ENCODE measurements around the gene UQCC3. TPM values are rescaled to one million over a fixed set of nuclear protein-coding genes. Genes with fewer than 3 reads are reported as not detected.

Gene UQCC3
- total and polyA plus RNA-seq, 2 of the 13 experiments (the other 11 are each of a cell fraction or from before 2014, with no cell fraction given), result 7.7 to 16.0 TPM

DNA sequence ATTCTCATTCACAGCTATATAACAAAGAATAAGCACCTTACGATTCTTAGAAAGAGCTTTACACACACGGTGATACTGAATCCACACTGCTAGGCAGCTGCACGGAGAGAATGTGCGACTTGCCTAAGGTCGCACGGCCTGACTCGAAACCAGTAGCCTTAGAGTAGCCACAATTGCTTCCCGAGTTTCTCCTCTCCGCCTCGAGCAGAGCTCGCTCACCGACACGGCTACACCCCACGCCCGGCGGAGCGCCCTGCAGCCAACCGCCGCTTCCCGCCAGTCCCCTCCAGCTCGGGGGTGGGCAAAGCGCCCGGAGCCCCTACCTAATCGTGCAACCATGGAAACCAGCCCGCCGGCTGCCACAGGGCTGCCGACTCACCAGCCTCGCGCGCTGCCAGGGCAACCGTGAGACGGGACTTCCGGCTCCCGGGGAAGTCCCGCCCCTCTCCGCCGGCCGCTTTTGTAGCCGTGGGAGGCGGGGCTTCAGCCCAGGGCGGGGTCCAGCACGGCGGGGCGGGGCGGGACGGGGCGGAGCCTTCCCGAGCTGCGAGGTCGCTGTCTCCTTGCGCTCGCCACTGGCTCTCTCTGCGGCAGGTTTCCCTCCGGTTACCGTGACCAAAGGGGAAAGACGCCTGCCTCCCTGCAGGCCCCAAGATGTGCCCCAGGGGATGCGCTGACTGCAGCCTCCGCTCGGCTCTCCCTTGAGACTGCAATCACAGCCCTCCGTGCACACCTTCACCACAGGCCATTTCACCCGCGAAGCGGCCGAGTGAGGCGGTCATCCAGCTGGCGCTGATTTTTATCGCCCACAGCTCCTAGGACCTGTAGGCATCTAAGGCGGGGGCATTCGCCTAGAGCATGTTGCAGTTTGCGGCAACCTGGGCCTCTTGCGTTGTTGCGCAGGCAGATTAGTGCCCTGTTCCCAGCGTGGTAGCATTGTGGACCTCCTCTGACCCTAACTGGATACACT lies 34.7 kb downstream of the UQCC3 start (continued):
- TF ChIP-seq, protein P1, sequence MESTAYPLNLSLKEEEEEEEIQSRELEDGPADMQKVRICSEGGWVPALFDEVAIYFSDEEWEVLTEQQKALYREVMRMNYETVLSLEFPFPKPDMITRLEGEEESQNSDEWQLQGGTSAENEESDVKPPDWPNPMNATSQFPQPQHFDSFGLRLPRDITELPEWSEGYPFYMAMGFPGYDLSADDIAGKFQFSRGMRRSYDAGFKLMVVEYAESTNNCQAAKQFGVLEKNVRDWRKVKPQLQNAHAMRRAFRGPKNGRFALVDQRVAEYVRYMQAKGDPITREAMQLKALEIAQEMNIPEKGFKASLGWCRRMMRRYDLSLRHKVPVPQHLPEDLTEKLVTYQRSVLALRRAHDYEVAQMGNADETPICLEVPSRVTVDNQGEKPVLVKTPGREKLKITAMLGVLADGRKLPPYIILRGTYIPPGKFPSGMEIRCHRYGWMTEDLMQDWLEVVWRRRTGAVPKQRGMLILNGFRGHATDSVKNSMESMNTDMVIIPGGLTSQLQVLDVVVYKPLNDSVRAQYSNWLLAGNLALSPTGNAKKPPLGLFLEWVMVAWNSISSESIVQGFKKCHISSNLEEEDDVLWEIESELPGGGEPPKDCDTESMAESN (CRISPR knock-in tag; conservative IDR thresholded peaks at IDR 0.05), result no peak; the same call in 1 of the 2 replicates
- TF ChIP-seq FOXC1 (CRISPR knock-in tag; IDR thresholded peaks at IDR 0.05; ENCODE audit: borderline replicate concordance), result peak; percentile 49; the same call in 1 of the 2 replicates
- 0 out of 2 replicates have a peak, but pooled peaks have one; percentile 25 for TF ChIP-seq ZNF331 (CRISPR knock-in tag; IDR thresholded peaks at IDR 0.05)
- TF ChIP-seq ZNF598 (CRISPR knock-in tag; IDR thresholded peaks at IDR 0.05; ENCODE audit: borderline replicate concordance), result no peak; the same call in 1 of the 2 replicates
- TF ChIP-seq, protein P2, sequence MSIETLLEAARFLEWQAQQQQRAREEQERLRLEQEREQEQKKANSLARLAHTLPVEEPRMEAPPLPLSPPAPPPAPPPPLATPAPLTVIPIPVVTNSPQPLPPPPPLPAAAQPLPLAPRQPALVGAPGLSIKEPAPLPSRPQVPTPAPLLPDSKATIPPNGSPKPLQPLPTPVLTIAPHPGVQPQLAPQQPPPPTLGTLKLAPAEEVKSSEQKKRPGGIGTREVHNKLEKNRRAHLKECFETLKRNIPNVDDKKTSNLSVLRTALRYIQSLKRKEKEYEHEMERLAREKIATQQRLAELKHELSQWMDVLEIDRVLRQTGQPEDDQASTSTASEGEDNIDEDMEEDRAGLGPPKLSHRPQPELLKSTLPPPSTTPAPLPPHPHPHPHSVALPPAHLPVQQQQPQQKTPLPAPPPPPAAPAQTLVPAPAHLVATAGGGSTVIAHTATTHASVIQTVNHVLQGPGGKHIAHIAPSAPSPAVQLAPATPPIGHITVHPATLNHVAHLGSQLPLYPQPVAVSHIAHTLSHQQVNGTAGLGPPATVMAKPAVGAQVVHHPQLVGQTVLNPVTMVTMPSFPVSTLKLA (IDR thresholded peaks at IDR 0.05), result no peak
- no peak for TF ChIP-seq SCMH1 (CRISPR knock-in tag; IDR thresholded peaks at IDR 0.05; ENCODE audit: borderline replicate concordance)
- TF ChIP-seq THAP11 (CRISPR knock-in tag; IDR thresholded peaks at IDR 0.05), result peak; percentile 69
- TF ChIP-seq ZNF746 (CRISPR knock-in tag; IDR thresholded peaks at IDR 0.05), result no peak
- TF ChIP-seq ZNF672 (CRISPR knock-in tag; IDR thresholded peaks at IDR 0.05), result no peak
- no peak for TF ChIP-seq GPBP1L1 (CRISPR knock-in tag; IDR thresholded peaks at IDR 0.05)
- no peak for TF ChIP-seq CREB3 (CRISPR knock-in tag; IDR thresholded peaks at IDR 0.05)
- TF ChIP-seq ZNF264 (CRISPR knock-in tag; IDR thresholded peaks at IDR 0.05), result no peak
- no peak for TF ChIP-seq ZNF335 (CRISPR knock-in tag; IDR thresholded peaks at IDR 0.05)
- no peak for TF ChIP-seq TCF7 (IDR thresholded peaks at IDR 0.05; ENCODE audit: low read depth)
- peak; percentile 32 for TF ChIP-seq YY1 (IDR thresholded peaks at IDR 0.05; ENCODE audit: insufficient read depth, insufficient replicate concordance, low read depth, low read length)
- TF ChIP-seq SP5 (CRISPR knock-in tag; IDR thresholded peaks at IDR 0.05; ENCODE audit: borderline replicate concordance, low read depth), result no peak
- TF ChIP-seq, protein P3, sequence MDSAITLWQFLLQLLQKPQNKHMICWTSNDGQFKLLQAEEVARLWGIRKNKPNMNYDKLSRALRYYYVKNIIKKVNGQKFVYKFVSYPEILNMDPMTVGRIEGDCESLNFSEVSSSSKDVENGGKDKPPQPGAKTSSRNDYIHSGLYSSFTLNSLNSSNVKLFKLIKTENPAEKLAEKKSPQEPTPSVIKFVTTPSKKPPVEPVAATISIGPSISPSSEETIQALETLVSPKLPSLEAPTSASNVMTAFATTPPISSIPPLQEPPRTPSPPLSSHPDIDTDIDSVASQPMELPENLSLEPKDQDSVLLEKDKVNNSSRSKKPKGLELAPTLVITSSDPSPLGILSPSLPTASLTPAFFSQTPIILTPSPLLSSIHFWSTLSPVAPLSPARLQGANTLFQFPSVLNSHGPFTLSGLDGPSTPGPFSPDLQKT (CRISPR knock-in tag; IDR thresholded peaks at IDR 0.05; ENCODE audit: borderline replicate concordance), result no peak
- peak; percentile 87 for TF ChIP-seq RFX3 (CRISPR knock-in tag; IDR thresholded peaks at IDR 0.05)
- no peak for TF ChIP-seq MLLT10 (CRISPR knock-in tag; IDR thresholded peaks at IDR 0.05)
- TF ChIP-seq TP53 (CRISPR knock-in tag; conservative IDR thresholded peaks at IDR 0.05), result no peak
- peak; percentile 28; the same call in 1 of the 2 replicates for TF ChIP-seq ELF3 (CRISPR knock-in tag; IDR thresholded peaks at IDR 0.05)
- peak; percentile 90 for TF ChIP-seq ELF1 (CRISPR knock-in tag; IDR thresholded peaks at IDR 0.05)
